RCC 7860 (cell line): Measurements from ENCODE around the gene SH2D3A.
"Not testable (repeated sequence)": the region's sequence is repeated elsewhere in the genome, so short reads cannot be mapped to it uniquely, and the experiment has no call there.

Experiments used
- DNase-seq: peaks from one replicate; pipeline ENCODE4 v3.0.0-alpha.2; 2015; ENCODE audit warnings: low spot score
- FAIRE-seq: peaks from 2 replicates; lab custom pipeline; 2012; peaks lifted over from hg19 to GRCh38; lab: Jason Lieb, UNC

Gene SH2D3A

DNA sequence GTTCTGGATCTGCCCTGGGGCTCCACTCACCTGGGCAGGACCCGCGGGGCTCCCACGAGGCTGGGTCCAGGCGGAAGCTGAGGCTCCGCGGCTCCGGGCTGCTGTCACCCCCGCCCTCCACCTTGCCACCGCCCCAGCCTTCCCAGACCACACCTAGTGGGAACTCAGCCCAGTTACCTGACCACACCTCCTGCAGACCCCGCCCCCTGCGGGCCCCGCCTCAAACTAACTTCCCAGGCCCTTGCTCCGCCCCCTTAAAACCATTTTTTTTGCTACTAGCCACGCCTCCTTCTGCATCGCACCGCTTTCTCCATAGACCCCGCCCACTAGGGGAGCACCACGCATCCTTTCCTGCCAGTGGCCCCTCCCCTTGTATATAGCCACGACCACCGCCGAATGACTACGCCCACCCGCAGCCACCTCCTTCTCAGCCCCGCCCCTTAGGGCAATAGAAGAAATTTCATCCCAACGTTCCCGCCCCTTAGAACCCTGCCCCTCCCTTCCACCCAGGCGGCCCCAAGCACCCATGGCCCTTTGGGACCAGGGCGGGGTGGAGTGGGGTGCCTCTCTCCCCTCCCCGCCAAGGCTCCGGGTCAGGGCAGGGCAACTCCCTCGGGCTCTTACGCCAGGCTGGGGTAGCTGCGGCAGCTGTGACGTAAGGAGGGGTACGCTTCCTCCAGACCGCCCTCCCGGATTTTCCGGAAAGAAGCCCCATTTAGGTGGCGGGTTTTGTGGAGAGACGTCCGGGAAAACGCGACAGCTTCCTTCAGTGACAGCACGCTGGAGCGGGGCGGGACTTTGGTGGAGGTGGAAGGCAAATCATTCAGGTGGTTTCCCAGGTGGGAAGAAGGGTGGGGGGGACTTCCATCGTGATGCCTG is at the start of gene SH2D3A:
SH2D3A (minus strand) TSS at position 79 of the 879 bp plus-strand sequence. CDS start 3,687 bp downstream, outside the sequence.
- FAIRE-seq (no peak), DNase-seq (peak; percentile 38)

DNA sequence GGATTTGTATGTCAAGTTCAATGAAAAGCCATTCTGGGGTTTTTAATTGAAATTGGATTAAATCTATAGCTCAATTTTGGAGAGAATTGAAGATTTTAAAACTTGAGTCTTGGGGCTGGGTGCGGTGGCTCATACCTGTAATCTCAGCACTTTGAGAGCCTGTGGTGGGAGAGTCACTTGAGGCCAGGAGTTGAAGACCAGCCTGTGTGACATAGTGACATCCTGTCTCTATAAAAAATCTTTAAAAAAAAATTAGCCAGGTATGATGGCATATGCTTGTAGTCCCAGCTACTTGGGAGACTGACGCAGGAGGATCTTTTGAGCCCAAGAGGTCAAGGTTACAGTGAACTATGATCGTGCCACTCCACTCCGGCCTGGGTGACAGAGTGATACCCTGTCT is 46.4 kb upstream of the SH2D3A start:
- FAIRE-seq (no peak), DNase-seq (no peak)

DNA sequence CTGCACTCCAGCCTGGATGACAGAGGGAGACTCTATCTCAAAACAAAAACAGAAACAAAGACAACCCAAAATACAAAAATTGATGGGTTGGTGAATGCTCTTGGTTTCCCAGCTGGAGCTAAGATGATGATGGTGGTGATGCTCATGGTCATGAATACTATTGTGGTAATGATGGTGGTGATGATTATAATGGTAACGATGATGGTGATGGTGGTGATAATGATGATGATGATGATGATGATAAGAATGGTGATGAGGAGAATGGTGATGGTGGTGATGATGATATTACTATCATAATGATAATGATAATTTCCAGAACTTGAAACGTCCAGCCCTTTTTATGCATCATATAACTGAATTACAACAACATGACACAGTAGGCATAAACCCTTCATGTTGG is 45.4 kb upstream of the SH2D3A start:
- DNase-seq = no peak
- FAIRE-seq = no peak

DNA sequence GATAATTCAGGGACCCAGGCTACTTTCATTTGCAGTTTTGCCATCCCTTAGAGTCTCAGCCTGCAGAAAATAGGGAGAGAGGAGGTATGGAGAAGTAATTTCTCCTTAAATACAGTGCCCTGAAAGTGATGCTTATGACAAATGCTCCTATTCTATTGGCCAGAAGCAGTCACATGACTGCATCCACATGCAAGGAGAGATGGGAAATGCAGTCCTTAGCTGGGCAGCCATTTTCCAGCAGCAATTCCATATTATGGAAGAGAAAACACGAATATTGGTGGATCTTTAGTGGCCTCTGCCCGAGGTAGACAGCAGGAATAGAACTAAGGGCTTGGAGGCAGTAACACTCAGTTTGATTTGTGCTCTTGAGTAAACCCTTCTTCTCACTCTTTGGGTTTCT is 44.7 kb upstream of the SH2D3A start:
- FAIRE-seq (no peak), DNase-seq (peak; percentile 36)

DNA sequence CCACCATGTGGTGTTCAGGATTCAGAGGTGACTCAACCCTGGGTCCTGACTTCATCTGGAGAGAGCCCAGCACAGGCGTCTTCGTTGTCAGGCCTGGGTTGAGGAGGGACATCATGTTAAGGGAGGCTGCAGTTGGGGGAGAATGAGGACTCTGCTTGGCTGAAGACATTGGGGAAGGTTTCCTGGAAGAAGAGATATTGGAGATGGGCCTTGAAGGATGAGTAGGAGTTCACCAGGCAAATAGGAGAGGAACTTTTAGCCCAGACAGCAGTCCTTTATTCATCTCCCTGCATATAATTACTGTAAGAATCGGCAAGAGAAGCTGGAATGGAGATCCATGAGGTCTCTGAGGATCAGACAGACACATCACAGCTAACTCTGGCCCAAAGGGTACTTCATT is 44.1 kb upstream of the SH2D3A start:
- FAIRE-seq = no peak
- no peak for DNase-seq

DNA sequence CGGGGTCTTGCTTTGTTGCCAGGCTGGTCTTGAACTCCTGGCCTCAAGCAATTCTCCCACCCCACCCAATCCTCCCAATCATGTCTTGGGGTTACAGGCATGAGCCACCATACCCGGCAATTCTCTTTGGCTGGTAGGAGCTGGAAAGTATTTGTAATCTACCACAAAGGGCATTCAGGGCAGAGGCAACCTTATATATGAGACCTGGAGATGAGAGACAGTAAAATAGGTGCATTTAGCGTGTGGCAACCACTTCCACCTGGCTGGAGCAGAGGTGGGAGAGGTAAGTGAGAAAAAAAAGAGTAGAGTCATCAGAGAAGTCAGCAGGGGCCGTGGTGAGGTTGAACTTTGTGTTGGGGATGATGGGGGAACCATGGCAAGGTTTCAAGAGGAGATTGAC is 42.0 kb upstream of the SH2D3A start:
- DNase-seq (no peak), FAIRE-seq (no peak)

DNA sequence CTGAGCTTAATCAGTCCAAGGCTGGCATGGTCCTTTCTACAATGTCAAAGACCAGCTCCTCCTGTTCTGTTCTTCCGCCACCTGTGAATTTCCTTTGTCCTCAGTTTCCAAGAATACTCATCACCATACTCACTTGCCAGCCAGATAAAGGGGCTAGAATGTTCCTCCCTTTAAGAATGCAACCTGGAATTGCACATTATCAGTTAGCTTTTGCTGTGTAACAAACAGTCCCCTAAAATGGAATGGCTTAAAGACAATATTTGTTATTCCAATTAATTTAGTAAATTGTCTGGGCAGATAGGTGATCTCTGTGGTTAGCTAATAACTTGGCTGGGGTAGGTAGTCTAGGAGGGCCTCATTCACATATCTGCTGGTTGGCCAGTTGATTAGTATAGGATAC is 41.3 kb upstream of the SH2D3A start:
- DNase-seq (no peak), FAIRE-seq (no peak)

DNA sequence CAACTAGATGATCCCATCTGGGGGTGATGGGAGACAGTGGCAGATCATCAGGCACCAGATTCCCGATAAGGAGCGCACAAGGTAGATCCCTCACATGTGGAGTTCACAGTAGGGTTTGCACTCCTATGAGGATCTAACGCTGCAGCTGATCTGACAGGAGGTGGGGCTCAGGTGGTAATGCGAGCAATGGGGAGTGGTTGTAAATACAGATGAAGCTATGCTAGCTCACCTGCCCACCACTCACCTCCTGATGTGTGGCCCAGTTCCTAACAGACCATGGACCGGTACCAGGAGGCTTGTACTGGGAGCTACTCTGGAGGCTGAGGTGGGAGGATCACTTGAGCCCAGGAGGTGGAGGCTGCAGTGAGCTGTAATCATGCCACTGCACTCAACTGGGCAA is 40.1 kb upstream of the SH2D3A start:
- DNase-seq (no peak), FAIRE-seq (no peak)

DNA sequence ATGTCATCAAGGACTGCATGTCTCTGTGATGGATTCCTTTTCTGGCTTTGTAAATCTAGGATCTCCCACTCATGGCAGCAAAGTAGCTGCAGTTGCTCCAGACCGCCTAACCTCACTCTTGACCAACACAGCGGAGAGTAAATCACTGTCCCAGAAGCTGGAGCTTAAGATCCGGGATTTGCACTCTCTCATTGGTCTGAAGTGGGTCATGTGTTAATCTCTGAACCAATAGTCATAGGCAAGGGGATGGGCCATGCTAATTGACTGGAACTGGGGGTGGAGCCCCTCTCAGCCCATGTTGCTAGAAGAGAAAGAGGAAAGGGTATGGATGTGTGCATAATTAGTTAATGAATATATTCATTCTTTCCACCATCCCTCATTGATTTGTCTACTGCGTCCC is 39.3 kb upstream of the SH2D3A start:
- FAIRE-seq (no peak), DNase-seq (no peak)

DNA sequence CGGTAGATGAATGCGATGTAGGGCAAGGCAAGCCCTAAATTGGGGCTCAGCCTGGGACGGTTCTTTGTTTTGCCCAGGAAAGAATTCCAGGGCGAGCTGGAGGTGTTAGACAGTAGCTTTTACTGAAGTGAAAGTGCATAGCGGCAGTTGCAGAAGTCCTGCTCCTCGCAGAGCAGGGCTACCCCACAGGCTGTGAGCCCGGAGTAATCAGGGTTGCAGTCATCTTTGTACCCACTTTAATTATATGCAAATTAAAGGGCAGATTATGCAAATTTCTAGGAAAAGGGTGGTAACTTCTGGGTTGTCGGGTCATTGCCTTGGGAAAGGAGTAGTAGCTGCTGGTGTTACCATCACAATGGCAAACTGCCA is 35.8 kb upstream of the SH2D3A start:
- FAIRE-seq (no peak), DNase-seq (no peak)

DNA sequence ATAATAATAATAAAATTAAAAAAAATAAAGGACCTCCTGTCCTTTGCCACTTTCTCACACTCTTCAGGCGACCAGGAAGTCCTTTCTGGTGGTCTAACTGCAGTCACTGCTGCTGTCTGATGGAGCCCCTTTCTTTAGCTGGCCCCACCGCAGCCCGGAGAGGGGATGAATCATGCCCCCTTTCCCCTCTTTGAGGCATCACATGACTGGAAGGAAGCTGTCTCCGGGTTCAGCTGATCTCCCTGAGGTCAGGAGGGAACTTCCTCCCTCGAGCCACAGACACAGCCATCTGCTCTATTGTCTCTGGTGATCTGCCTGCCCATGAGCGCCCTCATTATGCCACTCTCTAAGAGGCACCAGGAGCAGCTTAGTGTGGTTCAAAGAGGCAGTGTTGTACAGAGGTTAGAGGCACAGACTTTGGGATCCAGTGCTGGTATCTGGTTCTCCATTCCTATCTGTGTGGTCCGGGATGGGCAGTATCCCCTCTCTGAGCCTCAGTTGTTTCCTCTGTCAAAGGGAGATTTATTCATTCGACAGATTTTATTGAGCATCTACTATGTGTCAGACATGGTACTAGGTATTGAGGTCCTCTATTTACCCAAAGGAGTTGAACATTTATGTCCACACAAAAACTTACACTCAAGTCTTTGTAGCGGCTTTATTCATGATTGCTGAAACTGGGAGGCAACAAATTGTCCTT is 35.3 kb upstream of the SH2D3A start:
- peak; percentile 21 for DNase-seq
- no peak for FAIRE-seq

DNA sequence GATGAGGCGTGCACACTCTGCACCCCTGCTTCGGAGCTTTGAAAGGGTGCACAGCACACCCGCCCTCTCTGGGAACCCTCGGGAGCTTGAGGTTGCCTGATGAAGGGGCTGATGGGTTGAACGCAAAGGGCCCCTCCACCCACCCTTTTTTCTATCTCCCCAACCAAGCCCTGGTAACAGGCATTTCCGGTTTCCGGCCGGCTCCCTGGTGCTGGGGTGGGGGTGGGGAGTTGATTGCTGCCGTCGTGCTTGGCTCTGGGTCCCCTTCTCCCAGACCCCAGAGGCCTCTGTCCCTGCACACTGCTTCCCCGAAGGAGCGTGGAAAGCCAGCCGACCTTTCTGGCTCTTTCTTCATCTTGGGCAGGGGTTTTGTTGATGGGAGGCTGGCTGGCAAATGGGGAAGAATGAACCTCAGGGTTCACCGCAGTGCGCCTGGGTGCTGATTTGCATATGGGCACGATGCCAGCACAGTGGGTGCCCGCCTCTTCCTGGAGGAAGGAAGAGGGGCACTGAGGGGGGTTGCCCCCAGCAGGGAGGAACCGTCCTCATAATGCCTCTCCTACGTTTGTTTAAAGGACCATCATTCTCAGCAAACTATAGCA is 34.4 kb upstream of the SH2D3A start:
- FAIRE-seq = no peak
- DNase-seq = no peak

DNA sequence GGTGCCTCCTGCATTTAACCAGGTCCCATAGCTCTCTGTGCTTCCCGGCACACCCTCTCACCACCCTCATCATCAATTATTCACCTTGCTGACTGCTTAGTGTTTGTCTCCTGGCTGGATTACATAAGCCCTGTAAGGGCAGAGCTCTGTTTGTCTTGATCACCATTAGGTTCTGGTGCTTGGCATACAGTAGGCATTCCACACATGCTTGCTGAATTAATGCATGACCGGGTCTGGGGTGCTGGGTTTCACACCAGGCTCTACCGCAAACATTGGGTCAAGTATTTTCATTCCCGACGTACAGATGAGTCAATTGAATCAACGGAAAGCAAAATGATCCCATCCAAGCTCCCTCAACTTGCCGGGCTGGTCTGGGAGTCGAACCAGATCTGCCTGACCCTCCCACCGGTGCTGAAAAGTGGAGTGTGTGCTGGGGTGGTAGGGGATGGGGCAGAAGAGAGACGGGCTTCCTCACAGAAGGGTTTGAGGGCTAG is 33.8 kb upstream of the SH2D3A start:
- peak; percentile 88 for FAIRE-seq

DNA sequence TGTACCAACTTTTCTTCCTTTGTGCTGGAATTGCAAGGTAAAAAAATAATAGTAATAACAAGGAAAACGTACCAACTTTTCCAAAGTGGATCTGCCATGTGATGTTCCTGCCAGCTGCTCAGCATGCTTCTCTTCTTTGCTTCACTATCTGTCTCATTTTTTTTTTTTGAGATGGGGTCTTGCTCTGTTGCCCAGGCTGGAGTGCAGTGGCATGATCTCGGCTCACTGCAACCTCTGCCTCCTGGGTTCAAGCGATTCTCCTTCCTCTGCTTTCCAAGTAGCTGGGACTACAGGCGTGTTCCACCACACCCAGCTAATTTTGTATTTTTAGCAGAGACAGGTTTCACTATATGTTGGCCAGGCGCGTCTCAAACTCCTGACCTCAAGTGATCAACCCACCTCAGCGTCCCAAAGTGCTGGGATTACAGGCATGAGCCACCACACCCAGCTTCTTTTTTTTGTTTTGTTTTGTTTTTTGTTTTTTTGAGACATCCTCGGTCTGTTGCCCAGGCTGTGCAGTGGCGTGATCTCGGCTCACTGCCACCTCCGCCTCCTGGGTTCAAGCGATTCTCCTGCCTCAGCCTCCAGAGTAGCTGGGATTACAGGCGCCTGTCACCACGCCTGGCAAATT is 33.0 kb upstream of the SH2D3A start:
- not testable (repeated sequence) for FAIRE-seq

More for the DNA sequence above, 33.8 kb upstream of the SH2D3A start:
- DNase-seq = peak; percentile 92

DNA sequence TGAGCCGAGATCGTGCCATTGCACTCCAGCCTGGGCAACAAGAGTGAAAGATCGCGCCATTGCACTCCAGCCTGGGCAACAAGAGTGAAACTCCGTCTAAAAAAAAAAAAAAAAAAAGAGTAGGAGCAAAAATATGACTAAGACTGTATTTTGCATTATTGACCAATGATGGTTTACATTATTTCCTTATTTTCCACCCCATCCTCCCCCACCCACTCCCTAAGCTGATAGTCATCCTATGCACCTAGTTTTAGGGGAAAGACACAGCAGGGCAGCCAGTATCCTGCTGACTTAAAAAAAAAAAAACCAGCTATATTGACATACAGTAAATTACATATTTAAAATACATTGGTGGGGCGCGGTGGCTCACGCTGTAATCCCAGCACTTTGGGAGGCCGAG is 30.4 kb upstream of the SH2D3A start:
- DNase-seq (no peak), FAIRE-seq (no peak)

More for the DNA sequence above, 33.0 kb upstream of the SH2D3A start:
- DNase-seq = not testable (repeated sequence)

DNA sequence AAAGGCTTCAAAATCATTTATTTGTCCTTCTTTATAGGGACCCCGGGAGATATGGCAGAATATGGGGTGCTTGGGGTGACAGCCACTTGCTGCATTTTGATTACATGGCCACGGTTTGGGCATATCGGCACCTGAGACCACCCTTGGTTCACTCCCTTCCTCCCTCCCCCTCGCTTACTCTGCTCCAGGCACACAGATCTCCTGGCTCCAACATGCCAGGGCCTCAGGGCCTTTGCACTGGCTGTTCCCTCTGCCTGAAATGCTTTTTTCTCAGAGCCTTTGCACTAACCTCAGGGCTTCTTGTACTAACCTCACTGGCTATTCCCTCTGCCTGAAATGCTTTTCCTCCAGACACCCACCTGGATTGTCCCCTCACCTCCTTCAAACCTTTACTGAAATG is 29.0 kb upstream of the SH2D3A start:
- no peak for DNase-seq
- no peak for FAIRE-seq

DNA sequence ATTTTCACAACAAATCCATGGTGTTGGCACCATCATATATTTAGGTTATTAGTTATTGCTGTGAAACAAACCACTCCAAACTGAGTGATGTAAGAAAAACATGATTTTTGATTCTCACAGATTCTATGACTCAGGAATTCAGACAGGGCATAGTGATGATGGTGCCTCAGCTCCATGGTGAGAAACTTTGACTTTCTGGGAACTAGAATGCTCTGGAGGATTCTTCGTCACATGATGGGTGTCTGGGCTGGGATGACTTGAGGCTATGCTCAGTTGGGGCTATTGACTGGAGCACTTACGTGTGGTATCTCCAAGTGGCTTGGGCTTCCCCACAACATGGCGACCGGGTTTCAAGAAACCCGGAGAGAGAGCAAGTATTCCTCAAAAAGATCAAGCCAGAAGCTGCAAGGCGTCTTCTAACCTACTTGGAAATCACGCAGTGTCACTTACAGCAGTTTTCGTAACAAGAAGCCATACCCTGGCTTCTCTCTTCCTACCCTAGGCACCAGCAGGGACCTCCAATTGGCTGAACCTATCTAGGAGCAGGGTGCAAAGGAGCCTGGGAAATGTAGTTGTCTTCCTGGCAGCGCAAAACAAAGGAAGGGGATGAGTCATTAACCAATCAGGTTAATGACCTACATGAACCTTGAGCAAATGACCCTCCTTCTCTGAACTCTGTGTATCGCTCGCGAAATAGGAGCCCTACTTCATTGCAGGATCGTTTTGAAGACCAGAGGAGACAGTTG is 27.6 kb upstream of the SH2D3A start:
- FAIRE-seq = no peak
- no peak for DNase-seq

DNA sequence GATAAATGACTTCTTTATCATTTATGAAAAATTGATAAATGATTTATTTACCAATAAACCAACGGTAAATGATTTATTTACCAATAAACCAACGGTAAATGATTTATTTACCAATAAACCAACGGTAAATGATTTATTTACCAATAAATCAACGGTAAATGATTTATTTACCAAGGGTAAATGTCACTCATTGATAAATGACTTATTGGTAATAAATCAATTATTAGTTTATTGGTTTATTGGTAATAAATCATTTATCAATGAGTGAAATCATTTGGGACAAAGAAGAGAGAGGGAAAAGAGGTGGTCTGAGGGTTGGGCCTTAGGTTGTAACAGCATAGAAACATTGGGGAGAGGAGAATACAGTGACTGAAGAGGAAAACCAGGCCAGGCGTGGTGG is 26.7 kb upstream of the SH2D3A start:
- FAIRE-seq = no peak
- DNase-seq = no peak

DNA sequence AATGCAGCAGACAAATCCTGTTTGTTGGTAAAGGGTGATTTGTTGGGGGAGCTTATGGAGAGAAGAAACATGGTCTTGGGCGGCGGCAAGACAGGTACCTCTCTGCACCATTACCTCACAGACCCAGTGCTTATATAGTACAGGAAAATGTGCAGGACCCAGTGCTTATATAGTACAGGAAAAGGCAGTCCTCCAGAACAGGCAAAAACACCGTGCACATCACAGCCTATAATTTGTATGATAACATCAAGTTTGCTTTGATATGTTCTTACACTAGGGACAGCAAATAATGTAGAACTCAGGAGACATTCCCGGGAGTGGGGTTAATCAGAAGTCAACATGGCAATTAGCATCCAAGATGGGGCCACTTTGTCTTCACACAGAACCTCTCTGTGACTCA is 26.2 kb upstream of the SH2D3A start:
- FAIRE-seq = no peak

DNA sequence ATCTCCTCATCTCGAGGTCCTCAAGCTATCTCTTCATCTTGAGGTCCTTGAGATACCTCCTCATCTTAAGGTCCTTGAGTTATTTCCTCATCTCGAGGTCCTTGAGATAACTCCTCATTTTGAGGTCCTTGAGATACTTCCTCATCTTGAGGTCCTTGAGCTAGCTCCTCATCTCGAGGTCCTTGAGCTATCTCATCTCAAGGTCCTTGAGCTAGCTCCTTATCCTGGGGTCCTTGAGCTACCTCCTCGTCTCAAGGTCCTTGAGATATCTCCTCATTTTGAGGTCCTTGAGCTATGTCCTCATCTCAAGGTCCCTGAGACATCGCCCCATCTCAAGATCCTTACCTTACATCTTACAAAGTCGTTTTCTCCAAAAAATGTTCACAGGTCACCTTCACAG is 24.0 kb upstream of the SH2D3A start:
- DNase-seq (no peak), FAIRE-seq (no peak)

More for the DNA sequence above, 26.2 kb upstream of the SH2D3A start:
- DNase-seq = no peak
